Lower leg skin (tissue), 3 donors: ENCODE data around the gene MED20.

Source experiments
- CTCF ChIP-seq, 3 donors: fragments of 450-650 bp; IDR thresholded peaks; one replicate each; pipeline ENCODE4 v1.5.1; 2016; ENCODE audit warnings: antibody characterized with exemption in 3 of 3, mild to moderate bottlenecking in 3 of 3, moderate library complexity in 2 of 3
- POLR2A ChIP-seq, 2 donors: fragments of 450-650 bp; IDR thresholded peaks; one replicate each; pipeline ENCODE4 v1.6.1; 2016 to 2017; ENCODE audit warnings: antibody characterized with exemption in 2 of 2, mild to moderate bottlenecking in 1 of 2, moderate library complexity in 1 of 2

DNA sequence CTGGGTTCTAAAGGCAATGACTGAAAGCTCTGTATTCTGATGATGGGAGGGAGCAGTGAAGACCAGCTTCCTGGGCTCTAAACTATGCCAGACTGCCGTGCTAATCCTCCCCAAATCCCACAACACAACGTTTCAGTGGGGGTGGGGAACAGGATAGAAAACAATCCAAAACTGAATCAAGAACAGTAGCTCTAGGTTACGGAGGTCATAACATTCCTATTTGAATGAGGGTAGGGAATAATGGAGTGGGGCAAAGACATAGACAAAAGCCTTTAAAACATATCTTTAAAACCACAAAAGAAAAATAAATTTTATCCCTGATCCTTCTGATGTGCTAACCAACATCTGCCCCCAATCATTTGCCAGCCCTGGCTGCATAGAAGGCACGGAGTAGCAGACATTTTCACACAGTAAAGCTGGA, 33.6 kb downstream of the MED20 start:
- TF ChIP-seq CTCF (IDR thresholded peaks at IDR 0.05) (no peak), POLR2A (IDR thresholded peaks at IDR 0.05) (no peak)
